Measurements from ENCODE around the gene CLEC4G.

CLEC4G gene, protein sequence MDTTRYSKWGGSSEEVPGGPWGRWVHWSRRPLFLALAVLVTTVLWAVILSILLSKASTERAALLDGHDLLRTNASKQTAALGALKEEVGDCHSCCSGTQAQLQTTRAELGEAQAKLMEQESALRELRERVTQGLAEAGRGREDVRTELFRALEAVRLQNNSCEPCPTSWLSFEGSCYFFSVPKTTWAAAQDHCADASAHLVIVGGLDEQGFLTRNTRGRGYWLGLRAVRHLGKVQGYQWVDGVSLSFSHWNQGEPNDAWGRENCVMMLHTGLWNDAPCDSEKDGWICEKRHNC

DNA sequence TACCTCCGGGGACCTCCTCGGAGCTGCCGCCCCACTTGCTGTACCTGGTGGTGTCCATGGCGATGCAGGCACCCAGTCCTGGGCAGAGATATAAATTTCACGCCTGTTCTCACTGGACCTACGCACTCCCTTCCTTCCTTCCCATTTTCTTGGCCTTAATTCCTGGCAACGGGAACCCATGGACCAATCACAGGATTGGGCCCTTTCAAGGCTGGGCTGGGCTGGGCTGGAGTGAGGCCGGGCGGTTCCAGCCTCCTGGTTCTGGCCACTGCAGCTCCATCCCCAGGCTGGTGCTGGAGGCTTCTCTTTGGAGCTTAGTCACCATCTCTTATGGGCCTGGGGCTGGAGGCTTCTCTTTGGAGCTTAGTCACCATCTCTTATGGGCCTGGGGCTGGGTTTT lies at the start of gene CLEC4G:
TSS of gene CLEC4G (minus strand) at position 66 of the 400 bp plus-strand sequence. CDS start at position 58, 8 bp downstream.
- TF ChIP-seq, protein P1, sequence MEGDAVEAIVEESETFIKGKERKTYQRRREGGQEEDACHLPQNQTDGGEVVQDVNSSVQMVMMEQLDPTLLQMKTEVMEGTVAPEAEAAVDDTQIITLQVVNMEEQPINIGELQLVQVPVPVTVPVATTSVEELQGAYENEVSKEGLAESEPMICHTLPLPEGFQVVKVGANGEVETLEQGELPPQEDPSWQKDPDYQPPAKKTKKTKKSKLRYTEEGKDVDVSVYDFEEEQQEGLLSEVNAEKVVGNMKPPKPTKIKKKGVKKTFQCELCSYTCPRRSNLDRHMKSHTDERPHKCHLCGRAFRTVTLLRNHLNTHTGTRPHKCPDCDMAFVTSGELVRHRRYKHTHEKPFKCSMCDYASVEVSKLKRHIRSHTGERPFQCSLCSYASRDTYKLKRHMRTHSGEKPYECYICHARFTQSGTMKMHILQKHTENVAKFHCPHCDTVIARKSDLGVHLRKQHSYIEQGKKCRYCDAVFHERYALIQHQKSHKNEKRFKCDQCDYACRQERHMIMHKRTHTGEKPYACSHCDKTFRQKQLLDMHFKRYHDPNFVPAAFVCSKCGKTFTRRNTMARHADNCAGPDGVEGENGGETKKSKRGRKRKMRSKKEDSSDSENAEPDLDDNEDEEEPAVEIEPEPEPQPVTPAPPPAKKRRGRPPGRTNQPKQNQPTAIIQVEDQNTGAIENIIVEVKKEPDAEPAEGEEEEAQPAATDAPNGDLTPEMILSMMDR (IDR thresholded peaks at IDR 0.05) = no peak

DNA sequence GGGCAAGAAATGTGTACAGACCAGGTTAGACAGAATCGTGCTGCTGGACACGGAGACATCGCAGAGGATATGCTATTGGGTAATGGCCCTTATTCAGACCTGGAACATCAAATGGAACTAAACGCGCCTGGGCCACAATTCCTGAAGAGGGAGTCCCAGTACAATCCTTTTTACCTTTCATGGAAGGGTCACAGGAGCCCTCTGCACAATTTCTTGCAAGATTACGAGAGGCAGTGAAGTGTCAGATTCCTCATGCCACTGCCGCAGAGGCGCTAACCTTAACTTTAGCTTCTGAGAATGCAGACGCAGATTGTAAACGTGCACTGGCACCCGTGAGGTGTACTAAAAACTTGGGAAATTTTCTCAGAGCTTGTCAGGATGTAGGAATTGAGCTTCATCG lies 49.2 kb upstream of the CLEC4G start:
- TF ChIP-seq, protein P1 (IDR thresholded peaks at IDR 0.05) = no peak

- TF ChIP-seq, protein P1 (IDR thresholded peaks at IDR 0.05) = no peak
These were observed 47.9 kb upstream of the CLEC4G start for GRCh38 chr19:7779631-7780486.

- TF ChIP-seq, protein P1 (IDR thresholded peaks at IDR 0.05) = no peak
These were observed 46.2 kb upstream of the CLEC4G start for GRCh38 chr19:7778081-7778480.

DNA sequence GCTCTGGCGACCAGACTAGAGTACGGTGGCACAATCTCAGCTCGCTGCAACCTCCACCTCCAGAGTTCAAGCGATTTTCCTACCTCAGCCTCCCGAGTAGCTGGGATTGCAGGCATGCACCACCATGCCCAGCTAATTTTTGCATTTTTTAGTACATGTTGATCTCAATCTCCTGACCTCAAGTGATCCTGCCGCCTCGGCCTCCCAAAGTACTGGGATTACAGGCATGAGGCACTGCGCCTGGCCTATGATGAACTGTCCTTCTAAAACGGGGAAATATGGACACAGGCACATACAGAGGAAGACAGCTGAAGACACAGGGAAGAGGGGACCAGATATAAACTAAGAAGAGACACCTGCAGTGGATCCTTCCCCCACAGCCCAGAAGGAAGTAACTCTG lies 43.9 kb upstream of the CLEC4G start:
- TF ChIP-seq, protein P1 (IDR thresholded peaks at IDR 0.05) = no peak

DNA sequence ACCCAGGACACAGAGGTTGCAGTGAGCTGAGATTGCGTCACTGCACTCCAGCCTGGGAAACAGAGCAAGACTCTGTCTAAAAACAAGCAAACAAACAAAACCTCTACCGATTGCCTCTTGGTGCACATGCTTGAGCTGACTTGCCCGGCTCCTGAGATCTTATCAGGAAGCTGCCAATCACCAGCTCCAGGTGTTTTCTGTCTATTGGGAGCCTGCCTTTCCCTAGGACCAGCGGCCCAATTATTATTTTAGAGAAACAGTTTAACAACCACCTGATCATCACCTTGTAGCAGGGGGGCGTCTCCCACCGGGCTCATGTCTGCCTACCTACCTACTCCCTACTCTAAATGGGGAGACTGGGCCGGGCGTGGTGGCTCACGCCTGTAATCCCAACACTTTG lies 41.9 kb upstream of the CLEC4G start:
- TF ChIP-seq, protein P1 (IDR thresholded peaks at IDR 0.05) = no peak

- TF ChIP-seq, protein P1 (IDR thresholded peaks at IDR 0.05) = no peak
These were observed 40.9 kb upstream of the CLEC4G start for GRCh38 chr19:7772752-7773291.
